AG04450 (cell line): ENCODE measurements around the gene TM4SF1. TPM values are rescaled to one million over a fixed set of nuclear protein-coding genes. Genes with fewer than 3 reads are reported as not detected.

ENCODE experiments used
- CTCF ChIA-PET: fragments of 300-600, 350-600 bp; formaldehyde crosslinking; extraction: SDS; loops from one replicate; lab custom pipeline; 2022; ENCODE audit warnings: antibody characterized with exemption, inconsistent platforms; lab: Charles Lee
- POLR2A ChIA-PET: fragments of 350-600 bp; formaldehyde crosslinking; extraction: SDS; loops from one replicate; lab custom pipeline; 2021; ENCODE audit warnings: antibody characterized with exemption, inconsistent platforms; lab: Yijun Ruan, JAX
- DNase-seq: peaks from one replicate; pipeline ENCODE4 v3.0.0-alpha.2; 2011; ENCODE audit warnings: low read depth, low spot score
- H3K27ac ChIP-seq: one replicate; pipeline ENCODE4 v1.5.1; 2012; ENCODE audit warnings: low read depth, low read length, control low read depth
- H3K27me3 ChIP-seq: one replicate; pipeline ENCODE4 v1.6.0; 2012; ENCODE audit warnings: low read length; ENCODE audit not compliant: control insufficient read depth, insufficient read depth
- H3K4me3 ChIP-seq: 2 replicates; pipeline ENCODE4 v1.5.1; 2011; ENCODE audit warnings: mild to moderate bottlenecking, low read depth, low read length, control low read depth
- H3K9me3 ChIP-seq: 2 replicates; pipeline ENCODE4 v1.5.1; 2012; ENCODE audit warnings: low read length; ENCODE audit not compliant: control insufficient read depth, insufficient read depth
- polyA plus RNA-seq: library from polyadenylated mRNA; depleted of rRNA; stranded (reverse); fragments of >200 nt; gene quantifications from 2 replicates; pipeline ENCODE4 v1.2.3, GENCODE V29; 2011
- TF ChIP-seq, protein P1 (sequence below): IDR thresholded peaks from 2 replicates; pipeline ENCODE4 v1.5.1; 2011; ENCODE audit warnings: low read depth, low read length, control low read depth, inconsistent platforms

TM4SF1 gene
- polyA plus RNA-seq, 1 experiment = 260 TPM

DNA sequence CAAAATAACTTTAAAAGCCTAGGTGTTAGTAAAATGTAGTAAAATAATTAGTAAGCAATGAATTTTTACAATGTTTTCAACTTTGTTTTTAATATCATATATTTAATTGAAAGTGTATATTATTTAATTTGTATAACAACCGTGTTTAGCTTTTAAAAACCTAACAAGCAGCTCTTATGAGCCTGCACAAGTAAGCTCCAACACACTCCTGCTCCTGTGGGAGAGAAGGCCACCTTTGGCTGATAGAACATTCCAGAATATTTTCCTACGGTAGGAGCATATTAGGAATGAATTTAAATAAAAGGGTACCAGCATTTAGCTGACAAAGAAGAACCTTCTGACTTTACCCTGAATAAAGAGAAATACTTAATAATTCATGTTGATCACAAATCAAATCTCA lies 40.3 kb upstream of the TM4SF1 start:
- Histone ChIP-seq H3K9me3 (no peaks in the 10 kb centered on the region), H3K27ac (no peak overlapping the region), H3K27me3 (no peaks in the 10 kb centered on the region), H3K4me3 (no peak overlapping the region)
- POLR2A ChIA-PET = no interaction called here
- CTCF ChIA-PET = no interaction called here
- no peak for DNase-seq
- TF ChIP-seq, protein P1, sequence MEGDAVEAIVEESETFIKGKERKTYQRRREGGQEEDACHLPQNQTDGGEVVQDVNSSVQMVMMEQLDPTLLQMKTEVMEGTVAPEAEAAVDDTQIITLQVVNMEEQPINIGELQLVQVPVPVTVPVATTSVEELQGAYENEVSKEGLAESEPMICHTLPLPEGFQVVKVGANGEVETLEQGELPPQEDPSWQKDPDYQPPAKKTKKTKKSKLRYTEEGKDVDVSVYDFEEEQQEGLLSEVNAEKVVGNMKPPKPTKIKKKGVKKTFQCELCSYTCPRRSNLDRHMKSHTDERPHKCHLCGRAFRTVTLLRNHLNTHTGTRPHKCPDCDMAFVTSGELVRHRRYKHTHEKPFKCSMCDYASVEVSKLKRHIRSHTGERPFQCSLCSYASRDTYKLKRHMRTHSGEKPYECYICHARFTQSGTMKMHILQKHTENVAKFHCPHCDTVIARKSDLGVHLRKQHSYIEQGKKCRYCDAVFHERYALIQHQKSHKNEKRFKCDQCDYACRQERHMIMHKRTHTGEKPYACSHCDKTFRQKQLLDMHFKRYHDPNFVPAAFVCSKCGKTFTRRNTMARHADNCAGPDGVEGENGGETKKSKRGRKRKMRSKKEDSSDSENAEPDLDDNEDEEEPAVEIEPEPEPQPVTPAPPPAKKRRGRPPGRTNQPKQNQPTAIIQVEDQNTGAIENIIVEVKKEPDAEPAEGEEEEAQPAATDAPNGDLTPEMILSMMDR = no peak

GRCh38 chr3:149417174-149417573 lies 39.7 kb upstream of the TM4SF1 start:
- Histone ChIP-seq H3K27ac (no peak overlapping the region), H3K27me3 (no peaks in the 10 kb centered on the region), H3K9me3 (no peaks in the 10 kb centered on the region), H3K4me3 (no peak overlapping the region)
- ChIA-PET CTCF (no interaction called here), POLR2A (no interaction called here)
- DNase-seq = no peak
- TF ChIP-seq, protein P1 = no peak

- Histone ChIP-seq H3K27ac (no peak overlapping the region), H3K9me3 (no peaks in the 10 kb centered on the region), H3K27me3 (no peaks in the 10 kb centered on the region), H3K4me3 (no peak overlapping the region)
- ChIA-PET CTCF (interaction anchor here (1.5 kb wide), 1 partner anchor 15 kb away, joined by 4 read pairs; no protein-coding TSS in a partner anchor), POLR2A (no interaction called here)
- TF ChIP-seq, protein P1 = no peak
- no peak for DNase-seq
Measured at GRCh38 chr3:149415484-149415883, 38.0 kb upstream of the TM4SF1 start.

GRCh38 chr3:149414557-149415231 lies 37.2 kb upstream of the TM4SF1 start:
- H3K9me3 ChIP-seq = no peaks in the 10 kb centered on the region
- ChIA-PET POLR2A (no interaction called here), CTCF (no interaction called here)
- no peaks in the 10 kb centered on the region for H3K27me3 ChIP-seq
- no peak for DNase-seq
- no peak overlapping the region for H3K27ac ChIP-seq
- TF ChIP-seq, protein P1 = no peak
- H3K4me3 ChIP-seq = no peak overlapping the region

DNA sequence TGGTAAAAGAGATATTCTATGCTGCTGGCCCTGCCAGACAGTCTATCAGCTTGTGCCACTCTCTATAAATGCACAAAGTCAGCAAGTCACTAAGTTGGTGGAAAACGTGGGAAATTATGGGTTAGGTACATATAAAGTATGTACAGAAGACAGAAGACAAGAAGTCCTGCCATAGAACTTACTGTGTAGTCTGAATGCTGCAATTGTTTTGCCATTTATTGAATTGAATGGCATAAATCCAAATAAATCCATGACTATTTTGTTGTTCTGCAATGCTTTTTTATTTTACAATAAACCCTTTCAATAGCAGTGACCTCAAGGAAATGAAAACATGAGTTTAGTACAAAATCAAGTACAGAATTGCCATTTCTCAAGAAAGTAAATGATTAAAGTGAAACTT lies 34.1 kb upstream of the TM4SF1 start:
- H3K27me3 ChIP-seq = no peaks in the 10 kb centered on the region
- H3K4me3 ChIP-seq = no peak overlapping the region
- CTCF ChIA-PET = no interaction called here
- no peak overlapping the region for H3K27ac ChIP-seq
- TF ChIP-seq, protein P1 = no peak
- POLR2A ChIA-PET = no interaction called here
- DNase-seq = no peak
- H3K9me3 ChIP-seq = no peaks in the 10 kb centered on the region
